Measurements from ENCODE around the gene DNM2.

DNM2 gene

DNA sequence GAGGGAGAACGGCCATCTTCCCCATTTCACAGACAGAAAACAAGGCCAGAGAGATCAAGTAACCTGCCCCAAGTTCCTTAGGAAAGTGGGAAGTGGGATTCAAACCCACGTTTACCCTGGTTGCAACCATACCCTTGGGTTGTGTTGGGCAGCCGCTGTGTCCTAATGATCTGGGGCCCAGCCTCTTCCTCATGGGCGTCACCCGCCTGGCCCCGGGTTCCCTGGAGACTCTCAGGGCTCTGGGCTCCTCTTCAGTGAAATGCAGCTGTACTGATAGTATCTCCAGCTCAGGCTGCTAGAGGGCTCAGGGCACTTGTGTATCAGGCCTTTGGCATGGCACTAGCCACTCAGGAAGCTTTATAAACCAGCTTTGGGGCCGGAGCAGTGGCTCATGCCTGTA, 108.4 kb downstream of the DNM2 start:
- Histone ChIP-seq H3K27me3 (replicated peaks in 2 of 5; ENCODE audit: control insufficient read depth in 4 of 5, insufficient read depth in 5 of 5, low read length in 4 of 5) (no peaks in the 10 kb centered on the region), H3K27ac (ENCODE audit: insufficient read depth in 1 of 2, low read depth in 1 of 2, low read length in 2 of 2, poor library complexity in 1 of 2, severe bottlenecking in 2 of 2) (no peak overlapping the region), H3K36me3 (ENCODE audit: control insufficient read depth in 4 of 4, insufficient read depth in 4 of 4, low read length in 3 of 4) (peaks cover 5 to 64% (median 44%) of the 10 kb centered on the region in 4 experiments), H3K9me3 (ENCODE audit: control extremely low read depth in 1 of 5, control insufficient read depth in 4 of 5, insufficient read depth in 2 of 5, low read depth in 1 of 5, low read length in 4 of 5) (no peaks in the 10 kb centered on the region), H3K4me3 (ENCODE audit: control insufficient read depth in 1 of 7, extremely low read depth in 1 of 7, insufficient read depth in 4 of 7, low read depth in 2 of 7, low read length in 6 of 7) (no peak overlapping the region), H3K4me1 (ENCODE audit: control extremely low read depth in 1 of 4, control insufficient read depth in 4 of 4, insufficient read depth in 4 of 4, low read length in 3 of 4) (peaks cover 0 to under 1% (median 0%) of the 10 kb centered on the region in 4 experiments)
- CTCF ChIA-PET, result interaction anchor here (1.1 to 2.0 kb wide), 5 partner anchors 10 to 109 kb away, joined by 3 to 7 read pairs (median 3); partner anchors contain the start of gene TMED1
- no peak for DNase-seq
- 94% methylated on average over 7 of the region's 7 CpGs for WGBS (ENCODE audit: insufficient coverage)
- POLR2A ChIA-PET, result no interaction called here

DNA sequence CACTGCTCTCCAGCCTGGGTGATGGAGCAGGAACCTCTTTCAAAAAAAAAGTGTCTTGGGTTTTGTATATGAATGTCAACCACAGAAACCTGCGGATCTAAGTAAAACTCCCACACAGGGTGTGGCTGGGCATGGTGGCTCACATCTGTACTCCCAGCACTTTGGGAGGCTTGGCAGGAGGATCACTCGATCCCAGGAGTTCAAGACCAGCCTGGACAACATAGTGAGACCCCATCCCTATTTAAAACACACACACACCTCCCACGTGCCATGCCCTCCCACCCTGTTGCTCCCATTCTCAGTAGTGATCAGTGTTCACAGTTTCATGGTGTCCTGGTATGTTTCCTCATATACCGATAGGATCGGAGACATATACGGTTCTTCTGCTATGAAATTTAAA, 109.0 kb downstream of the DNM2 start:
- Histone ChIP-seq H3K4me3 (ENCODE audit: control insufficient read depth in 1 of 7, extremely low read depth in 1 of 7, insufficient read depth in 4 of 7, low read depth in 2 of 7, low read length in 6 of 7) (no peak overlapping the region), H3K4me1 (ENCODE audit: control extremely low read depth in 1 of 4, control insufficient read depth in 4 of 4, insufficient read depth in 4 of 4, low read length in 3 of 4) (no peaks in the 10 kb centered on the region), H3K27me3 (replicated peaks in 2 of 5; ENCODE audit: control insufficient read depth in 4 of 5, insufficient read depth in 5 of 5, low read length in 4 of 5) (no peaks in the 10 kb centered on the region), H3K27ac (ENCODE audit: insufficient read depth in 1 of 2, low read depth in 1 of 2, low read length in 2 of 2, poor library complexity in 1 of 2, severe bottlenecking in 2 of 2) (no peak overlapping the region), H3K9me3 (ENCODE audit: control extremely low read depth in 1 of 5, control insufficient read depth in 4 of 5, insufficient read depth in 2 of 5, low read depth in 1 of 5, low read length in 4 of 5) (no peaks in the 10 kb centered on the region), H3K36me3 (ENCODE audit: control insufficient read depth in 4 of 4, insufficient read depth in 4 of 4, low read length in 3 of 4) (peaks cover 5 to 67% (median 46%) of the 10 kb centered on the region in 4 experiments)
- 94% methylated on average over 6 of the region's 6 CpGs for WGBS (ENCODE audit: insufficient coverage)
- ChIA-PET POLR2A (no interaction called here), CTCF (interaction anchor here (1.2 to 4.7 kb wide), 6 partner anchors 9 to 38 kb away, joined by 3 to 31 read pairs (median 5); partner anchors contain the start of gene TMED1)
- DNase-seq, result no peak

DNA sequence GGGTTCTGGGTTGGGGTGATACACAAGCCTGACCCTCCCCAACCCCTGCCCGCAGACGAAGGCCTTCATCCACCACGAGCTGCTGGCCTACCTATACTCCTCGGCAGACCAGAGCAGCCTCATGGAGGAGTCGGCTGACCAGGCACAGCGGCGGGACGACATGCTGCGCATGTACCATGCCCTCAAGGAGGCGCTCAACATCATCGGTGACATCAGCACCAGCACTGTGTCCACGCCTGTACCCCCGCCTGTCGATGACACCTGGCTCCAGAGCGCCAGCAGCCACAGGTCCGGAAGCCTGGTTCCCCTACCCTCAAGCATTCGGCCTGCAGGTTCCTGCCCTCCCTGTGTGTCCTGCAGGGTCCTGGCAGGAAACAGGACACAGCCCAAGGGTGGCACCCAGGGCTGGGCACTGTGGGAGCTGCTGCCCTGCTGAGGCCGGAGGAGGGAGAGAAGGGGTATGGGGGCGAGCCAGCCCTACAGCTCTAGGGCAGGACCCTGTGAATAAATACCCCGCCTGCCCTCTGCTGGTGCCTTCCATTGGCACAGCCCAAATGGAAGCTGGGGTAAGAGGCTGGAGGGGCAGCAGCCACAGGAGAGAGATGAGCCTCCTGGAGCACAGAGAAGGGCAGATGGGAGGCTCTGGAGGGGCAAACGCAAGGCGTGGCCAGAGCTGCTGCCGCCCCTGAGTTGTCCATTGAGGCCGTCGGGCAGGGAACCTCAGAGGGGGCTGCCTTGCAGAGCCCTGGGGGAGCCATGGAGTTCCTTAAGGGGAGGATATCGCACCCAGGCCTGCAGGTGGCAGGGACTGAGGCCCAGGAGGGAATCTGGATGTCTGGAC, 111.3 kb downstream of the DNM2 start:
- H3K4me1 ChIP-seq (ENCODE audit: control extremely low read depth in 1 of 4, control insufficient read depth in 4 of 4, insufficient read depth in 4 of 4, low read length in 3 of 4), result no peaks in the 10 kb centered on the region
- no peaks in the 10 kb centered on the region for H3K9me3 ChIP-seq (ENCODE audit: control extremely low read depth in 1 of 5, control insufficient read depth in 4 of 5, insufficient read depth in 2 of 5, low read depth in 1 of 5, low read length in 4 of 5)
- no peak overlapping the region for H3K27ac ChIP-seq (ENCODE audit: insufficient read depth in 1 of 2, low read depth in 1 of 2, low read length in 2 of 2, poor library complexity in 1 of 2, severe bottlenecking in 2 of 2)
- POLR2A ChIA-PET, result no interaction called here
- 96% methylated on average over 26 of the region's 26 CpGs for WGBS (ENCODE audit: insufficient coverage)
- DNase-seq, result peak in 2 of 3 donors; percentile 24 to 33
- no peaks in the 10 kb centered on the region for H3K27me3 ChIP-seq (replicated peaks in 2 of 5; ENCODE audit: control insufficient read depth in 4 of 5, insufficient read depth in 5 of 5, low read length in 4 of 5)
- CTCF ChIA-PET, result interaction anchor here (0.5 to 4.7 kb wide), 13 partner anchors 9 to 130 kb away, joined by 3 to 31 read pairs (median 3); partner anchors contain the start of gene QTRT1
- H3K36me3 ChIP-seq (ENCODE audit: control insufficient read depth in 4 of 4, insufficient read depth in 4 of 4, low read length in 3 of 4), result peaks cover 13 to 75% (median 54%) of the 10 kb centered on the region in 4 experiments
- no peak overlapping the region for H3K4me3 ChIP-seq (ENCODE audit: control insufficient read depth in 1 of 7, extremely low read depth in 1 of 7, insufficient read depth in 4 of 7, low read depth in 2 of 7, low read length in 6 of 7)

DNA sequence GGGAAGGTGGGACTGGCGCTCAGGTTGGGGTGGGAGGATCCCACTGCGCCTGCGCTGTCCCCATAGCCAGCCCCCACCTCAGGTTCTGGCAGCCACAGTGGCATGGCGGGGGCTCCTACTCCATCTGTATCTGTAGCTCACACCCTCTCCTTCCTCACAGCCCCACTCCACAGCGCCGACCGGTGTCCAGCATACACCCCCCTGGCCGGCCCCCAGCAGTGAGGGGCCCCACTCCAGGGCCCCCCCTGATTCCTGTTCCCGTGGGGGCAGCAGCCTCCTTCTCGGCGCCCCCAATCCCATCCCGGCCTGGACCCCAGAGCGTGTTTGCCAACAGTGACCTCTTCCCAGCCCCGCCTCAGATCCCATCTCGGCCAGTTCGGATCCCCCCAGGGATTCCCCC, 112.1 kb downstream of the DNM2 start:
- H3K36me3 ChIP-seq (ENCODE audit: control insufficient read depth in 4 of 4, insufficient read depth in 4 of 4, low read length in 3 of 4), result peaks cover 13 to 69% (median 50%) of the 10 kb centered on the region in 4 experiments
- no peak overlapping the region for H3K27ac ChIP-seq (ENCODE audit: insufficient read depth in 1 of 2, low read depth in 1 of 2, low read length in 2 of 2, poor library complexity in 1 of 2, severe bottlenecking in 2 of 2)
- H3K4me3 ChIP-seq (ENCODE audit: control insufficient read depth in 1 of 7, extremely low read depth in 1 of 7, insufficient read depth in 4 of 7, low read depth in 2 of 7, low read length in 6 of 7), result no peak overlapping the region
- CTCF ChIA-PET, result interaction anchor here (0.6 to 4.7 kb wide), 10 partner anchors 8 to 113 kb away, joined by 3 to 31 read pairs (median 4); no protein-coding TSS in a partner anchor
- no peaks in the 10 kb centered on the region for H3K27me3 ChIP-seq (replicated peaks in 2 of 5; ENCODE audit: control insufficient read depth in 4 of 5, insufficient read depth in 5 of 5, low read length in 4 of 5)
- WGBS (ENCODE audit: insufficient coverage), result 97% methylated on average over 11 of the region's 16 CpGs
- H3K4me1 ChIP-seq (ENCODE audit: control extremely low read depth in 1 of 4, control insufficient read depth in 4 of 4, insufficient read depth in 4 of 4, low read length in 3 of 4), result peaks cover 0 to 2% (median under 1%) of the 10 kb centered on the region in 4 experiments
- no peaks in the 10 kb centered on the region for H3K9me3 ChIP-seq (ENCODE audit: control extremely low read depth in 1 of 5, control insufficient read depth in 4 of 5, insufficient read depth in 2 of 5, low read depth in 1 of 5, low read length in 4 of 5)
- DNase-seq, result no peak
- POLR2A ChIA-PET, result no interaction called here

DNA sequence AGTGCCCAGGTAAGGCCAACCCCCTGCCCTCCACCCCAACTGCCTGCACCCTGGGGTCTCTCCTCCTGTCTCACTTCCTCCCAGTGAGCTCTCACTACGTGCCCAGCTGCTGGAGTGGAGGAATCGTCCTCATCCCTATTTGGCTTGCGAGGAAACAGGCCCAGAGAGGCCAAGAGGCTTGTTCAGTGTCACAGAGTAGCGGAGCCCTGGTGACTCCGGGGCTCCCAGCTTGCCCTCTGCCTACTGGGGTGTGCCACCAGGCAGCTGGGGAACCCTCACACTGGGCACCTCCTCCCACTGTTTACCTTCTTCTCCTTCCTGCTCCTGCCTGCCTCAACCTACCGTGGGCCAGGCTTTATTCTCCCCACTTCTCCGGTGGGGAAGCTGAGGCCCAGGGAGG, 112.5 kb downstream of the DNM2 start:
- no peak for DNase-seq
- Histone ChIP-seq H3K4me3 (ENCODE audit: control insufficient read depth in 1 of 7, extremely low read depth in 1 of 7, insufficient read depth in 4 of 7, low read depth in 2 of 7, low read length in 6 of 7) (no peak overlapping the region), H3K9me3 (ENCODE audit: control extremely low read depth in 1 of 5, control insufficient read depth in 4 of 5, insufficient read depth in 2 of 5, low read depth in 1 of 5, low read length in 4 of 5) (no peaks in the 10 kb centered on the region), H3K36me3 (ENCODE audit: control insufficient read depth in 4 of 4, insufficient read depth in 4 of 4, low read length in 3 of 4) (peaks cover 13 to 67% (median 50%) of the 10 kb centered on the region in 4 experiments), H3K4me1 (ENCODE audit: control extremely low read depth in 1 of 4, control insufficient read depth in 4 of 4, insufficient read depth in 4 of 4, low read length in 3 of 4) (peaks cover 0 to 6% (median 4%) of the 10 kb centered on the region in 4 experiments), H3K27ac (ENCODE audit: insufficient read depth in 1 of 2, low read depth in 1 of 2, low read length in 2 of 2, poor library complexity in 1 of 2, severe bottlenecking in 2 of 2) (no peak overlapping the region), H3K27me3 (replicated peaks in 2 of 5; ENCODE audit: control insufficient read depth in 4 of 5, insufficient read depth in 5 of 5, low read length in 4 of 5) (no peaks in the 10 kb centered on the region)
- 96% methylated on average over 5 of the region's 7 CpGs for WGBS (ENCODE audit: insufficient coverage)
- ChIA-PET POLR2A (no interaction called here), CTCF (interaction anchor here (0.6 to 4.7 kb wide), 7 partner anchors 8 to 35 kb away, joined by 3 to 31 read pairs (median 3); no protein-coding TSS in a partner anchor)

DNA sequence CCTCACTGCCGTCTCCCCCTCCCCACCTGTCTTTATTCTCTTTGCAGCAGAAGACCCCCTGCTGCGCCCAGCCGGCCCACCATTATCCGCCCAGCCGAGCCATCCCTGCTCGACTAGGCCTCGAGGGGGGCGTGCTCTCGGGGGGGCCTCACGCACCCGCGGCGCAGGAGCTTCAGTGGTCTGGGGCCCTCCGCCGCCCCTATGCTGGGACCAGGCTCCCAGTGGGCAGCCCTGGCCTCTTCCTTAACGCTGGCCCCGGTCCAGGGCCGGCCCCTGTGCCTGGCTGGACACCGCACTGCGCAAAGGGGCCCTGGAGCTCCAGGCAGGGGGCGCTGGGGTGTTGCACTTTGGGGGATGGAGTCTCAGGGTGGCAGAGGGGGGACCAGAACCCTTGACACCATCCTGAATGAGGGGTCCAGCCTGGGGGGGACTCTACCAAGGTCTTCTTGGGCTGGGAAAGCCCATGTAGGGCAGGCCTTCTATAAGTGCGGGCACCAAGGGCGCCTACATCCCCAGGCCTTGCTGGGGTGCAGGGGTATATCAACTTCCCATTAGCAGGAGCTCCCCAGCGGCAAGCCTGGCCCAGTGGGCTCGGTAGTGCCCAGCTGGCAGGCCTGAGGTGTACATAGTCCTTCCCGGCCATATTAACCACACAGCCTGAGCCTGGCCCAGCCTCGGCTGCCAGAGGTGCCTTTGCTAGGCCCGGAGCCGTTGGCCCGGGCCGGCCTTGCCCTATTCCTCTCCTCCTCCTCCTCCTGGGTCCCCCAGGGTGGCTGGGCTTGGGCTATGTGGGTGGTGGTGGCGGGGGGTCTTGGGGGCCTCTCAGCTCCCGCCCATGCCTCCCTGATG, 113.3 kb downstream of the DNM2 start:
- CTCF ChIA-PET, result interaction anchor here (0.9 to 4.7 kb wide), 5 partner anchors 10 to 34 kb away, joined by 3 to 31 read pairs (median 4); no protein-coding TSS in a partner anchor
- H3K4me3 ChIP-seq (ENCODE audit: control insufficient read depth in 1 of 7, extremely low read depth in 1 of 7, insufficient read depth in 4 of 7, low read depth in 2 of 7, low read length in 6 of 7), result no peak overlapping the region
- POLR2A ChIA-PET, result no interaction called here
- H3K36me3 ChIP-seq (ENCODE audit: control insufficient read depth in 4 of 4, insufficient read depth in 4 of 4, low read length in 3 of 4), result peaks cover 13 to 59% (median 45%) of the 10 kb centered on the region in 4 experiments
- H3K4me1 ChIP-seq (ENCODE audit: control extremely low read depth in 1 of 4, control insufficient read depth in 4 of 4, insufficient read depth in 4 of 4, low read length in 3 of 4), result peaks cover 0 to 8% (median 6%) of the 10 kb centered on the region in 4 experiments
- 93% methylated on average over 25 of the region's 33 CpGs for WGBS (ENCODE audit: insufficient coverage)
- no peaks in the 10 kb centered on the region for H3K27me3 ChIP-seq (replicated peaks in 2 of 5; ENCODE audit: control insufficient read depth in 4 of 5, insufficient read depth in 5 of 5, low read length in 4 of 5)
- no peak for DNase-seq
- peak overlapping the region in 1 of 2 experiments; percentile 1 for H3K27ac ChIP-seq (ENCODE audit: insufficient read depth in 1 of 2, low read depth in 1 of 2, low read length in 2 of 2, poor library complexity in 1 of 2, severe bottlenecking in 2 of 2)
- no peaks in the 10 kb centered on the region for H3K9me3 ChIP-seq (ENCODE audit: control extremely low read depth in 1 of 5, control insufficient read depth in 4 of 5, insufficient read depth in 2 of 5, low read depth in 1 of 5, low read length in 4 of 5)
